ENCODE data around the gene TMEM221. TPM values are rescaled to one million over a fixed set of nuclear protein-coding genes. Genes with fewer than 3 reads are reported as not detected.
A peak's percentile ranks its signal among the peaks of the same experiment; 100 is the strongest.

Gene TMEM221
- total RNA-seq, 2 experiments from 2014 or later, result not detected

DNA sequence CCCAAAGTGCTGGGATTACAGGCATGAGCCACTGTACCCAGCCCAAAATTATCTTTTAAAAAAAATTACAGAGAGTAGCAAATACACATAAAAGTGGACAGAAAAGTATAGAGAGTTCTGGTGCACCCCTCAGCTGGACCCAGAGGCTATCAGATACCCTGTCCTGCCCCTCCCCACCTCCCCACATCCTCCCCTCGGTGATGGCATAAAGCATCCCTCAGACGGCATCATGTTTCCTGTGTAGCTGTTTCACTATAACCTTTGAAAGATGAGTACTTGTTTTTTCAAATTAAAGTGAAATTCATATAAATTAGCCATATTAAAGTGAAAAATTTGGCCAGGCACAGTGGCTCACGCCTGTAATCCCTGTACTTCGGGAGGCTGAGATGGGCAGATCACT is 41.9 kb upstream of the TMEM221 start:
- ChIA-PET CTCF (interaction anchor here (1.2 kb wide), 1 partner anchor 369 kb away, joined by 3 read pairs; no protein-coding TSS in a partner anchor), POLR2A (no interaction called here)
- H3K27ac ChIP-seq (ENCODE audit: low read depth in 1 of 2, low read length in 2 of 2), result no peak overlapping the region
- Mint-ChIP-seq H3K27me3 (no peaks in the 10 kb centered on the region), H3K4me1 (ENCODE audit: low read depth) (peaks cover 11% of the 10 kb centered on the region), H3K36me3 (ENCODE audit: low read depth) (no peaks in the 10 kb centered on the region), H3K27ac (no peak overlapping the region), H3K9me3 (no peaks in the 10 kb centered on the region), H3K4me3 (no peak overlapping the region)
- H3K36me3 ChIP-seq (ENCODE audit: insufficient read depth, low read length), result no peaks in the 10 kb centered on the region
- no peaks in the 10 kb centered on the region for H3K27me3 ChIP-seq (ENCODE audit: control insufficient read depth in 1 of 2, insufficient read depth in 2 of 2, low read length in 2 of 2)
- H3K4me3 ChIP-seq (ENCODE audit: low read length), result no peak overlapping the region
- TF ChIP-seq, protein P1, sequence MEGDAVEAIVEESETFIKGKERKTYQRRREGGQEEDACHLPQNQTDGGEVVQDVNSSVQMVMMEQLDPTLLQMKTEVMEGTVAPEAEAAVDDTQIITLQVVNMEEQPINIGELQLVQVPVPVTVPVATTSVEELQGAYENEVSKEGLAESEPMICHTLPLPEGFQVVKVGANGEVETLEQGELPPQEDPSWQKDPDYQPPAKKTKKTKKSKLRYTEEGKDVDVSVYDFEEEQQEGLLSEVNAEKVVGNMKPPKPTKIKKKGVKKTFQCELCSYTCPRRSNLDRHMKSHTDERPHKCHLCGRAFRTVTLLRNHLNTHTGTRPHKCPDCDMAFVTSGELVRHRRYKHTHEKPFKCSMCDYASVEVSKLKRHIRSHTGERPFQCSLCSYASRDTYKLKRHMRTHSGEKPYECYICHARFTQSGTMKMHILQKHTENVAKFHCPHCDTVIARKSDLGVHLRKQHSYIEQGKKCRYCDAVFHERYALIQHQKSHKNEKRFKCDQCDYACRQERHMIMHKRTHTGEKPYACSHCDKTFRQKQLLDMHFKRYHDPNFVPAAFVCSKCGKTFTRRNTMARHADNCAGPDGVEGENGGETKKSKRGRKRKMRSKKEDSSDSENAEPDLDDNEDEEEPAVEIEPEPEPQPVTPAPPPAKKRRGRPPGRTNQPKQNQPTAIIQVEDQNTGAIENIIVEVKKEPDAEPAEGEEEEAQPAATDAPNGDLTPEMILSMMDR (IDR thresholded peaks at IDR 0.05), result no peak
- ATAC-seq (ENCODE audit: poor library complexity), result peak; percentile 61
- no peaks in the 10 kb centered on the region for H3K9me3 ChIP-seq (ENCODE audit: control insufficient read depth in 1 of 2, insufficient read depth in 1 of 2, low read length in 2 of 2)
- DNase-seq, result peak in 9 of 14 experiments; percentile 24 to 82 (median 49)
- intact Hi-C loops (cut with DNase I, micrococcal nuclease), result loop anchor here in 1 of 2 experiments (10.0 kb wide), 1 partner anchor 64 kb away; the partner anchor contains the start of gene COLGALT1
- H3K4me1 ChIP-seq (ENCODE audit: insufficient read depth, low read length), result peaks cover 38% of the 10 kb centered on the region

DNA sequence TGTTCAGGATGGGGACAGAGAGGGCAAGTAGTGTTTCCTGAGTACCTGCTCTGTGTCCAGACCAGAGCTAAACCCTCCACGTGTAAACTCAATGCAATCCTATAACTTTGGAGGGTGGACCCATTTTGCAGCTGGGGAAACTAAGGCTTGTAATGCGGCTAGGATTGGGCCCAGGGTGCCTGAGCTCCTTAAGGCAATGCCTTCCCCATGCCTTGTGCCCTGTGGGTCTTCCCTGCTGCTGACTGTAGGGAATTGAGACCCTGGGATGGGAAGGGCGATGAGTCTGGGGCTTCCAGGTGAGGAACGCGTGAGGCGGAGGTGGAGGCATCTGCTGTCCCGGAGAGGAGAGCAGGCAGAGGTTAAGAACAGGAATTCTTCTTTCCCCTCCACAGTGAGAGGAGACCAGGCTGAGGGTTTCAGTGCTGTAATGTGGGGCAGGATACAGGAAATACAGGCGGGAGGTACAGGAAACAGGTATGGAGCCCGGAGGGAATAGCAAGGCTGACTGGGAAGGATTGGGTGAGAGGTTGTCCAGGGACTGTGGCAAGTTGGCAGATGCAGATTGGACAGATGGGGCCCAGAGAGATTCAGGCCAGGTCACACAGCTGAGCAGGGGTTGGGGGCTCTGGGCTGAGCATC is 41.0 kb upstream of the TMEM221 start:
- POLR2A ChIA-PET, result interaction anchor here (0.6 kb wide), 2 partner anchors 22 to 136 kb away, joined by 3 read pairs; partner anchors contain the start of gene PGLS
- Mint-ChIP-seq H3K9me3 (no peaks in the 10 kb centered on the region), H3K27me3 (no peaks in the 10 kb centered on the region), H3K27ac (no peak overlapping the region), H3K36me3 (ENCODE audit: low read depth) (no peaks in the 10 kb centered on the region), H3K4me3 (no peak overlapping the region), H3K4me1 (ENCODE audit: low read depth) (peaks cover 11% of the 10 kb centered on the region)
- CTCF ChIA-PET, result interaction anchor here (0.9 to 1.2 kb wide), 2 partner anchors 23 to 370 kb away, joined by 3 read pairs; no protein-coding TSS in a partner anchor
- no peak for DNase-seq
- no peaks in the 10 kb centered on the region for H3K9me3 ChIP-seq (ENCODE audit: control insufficient read depth in 1 of 2, insufficient read depth in 1 of 2, low read length in 2 of 2)
- H3K27me3 ChIP-seq (ENCODE audit: control insufficient read depth in 1 of 2, insufficient read depth in 2 of 2, low read length in 2 of 2), result no peaks in the 10 kb centered on the region
- TF ChIP-seq, protein P1 (IDR thresholded peaks at IDR 0.05), result no peak
- no peak overlapping the region for H3K4me3 ChIP-seq (ENCODE audit: low read length)
- peaks cover 38% of the 10 kb centered on the region for H3K4me1 ChIP-seq (ENCODE audit: insufficient read depth, low read length)
- H3K27ac ChIP-seq (ENCODE audit: low read depth in 1 of 2, low read length in 2 of 2), result peak overlapping the region in 1 of 2 donors; percentile 35
- ATAC-seq (ENCODE audit: poor library complexity), result no peak
- intact Hi-C loops (cut with DNase I, micrococcal nuclease), result loop anchor here in 1 of 2 experiments (10.0 kb wide), 1 partner anchor 65 kb away; the partner anchor contains the start of gene COLGALT1
- no peaks in the 10 kb centered on the region for H3K36me3 ChIP-seq (ENCODE audit: insufficient read depth, low read length)

DNA sequence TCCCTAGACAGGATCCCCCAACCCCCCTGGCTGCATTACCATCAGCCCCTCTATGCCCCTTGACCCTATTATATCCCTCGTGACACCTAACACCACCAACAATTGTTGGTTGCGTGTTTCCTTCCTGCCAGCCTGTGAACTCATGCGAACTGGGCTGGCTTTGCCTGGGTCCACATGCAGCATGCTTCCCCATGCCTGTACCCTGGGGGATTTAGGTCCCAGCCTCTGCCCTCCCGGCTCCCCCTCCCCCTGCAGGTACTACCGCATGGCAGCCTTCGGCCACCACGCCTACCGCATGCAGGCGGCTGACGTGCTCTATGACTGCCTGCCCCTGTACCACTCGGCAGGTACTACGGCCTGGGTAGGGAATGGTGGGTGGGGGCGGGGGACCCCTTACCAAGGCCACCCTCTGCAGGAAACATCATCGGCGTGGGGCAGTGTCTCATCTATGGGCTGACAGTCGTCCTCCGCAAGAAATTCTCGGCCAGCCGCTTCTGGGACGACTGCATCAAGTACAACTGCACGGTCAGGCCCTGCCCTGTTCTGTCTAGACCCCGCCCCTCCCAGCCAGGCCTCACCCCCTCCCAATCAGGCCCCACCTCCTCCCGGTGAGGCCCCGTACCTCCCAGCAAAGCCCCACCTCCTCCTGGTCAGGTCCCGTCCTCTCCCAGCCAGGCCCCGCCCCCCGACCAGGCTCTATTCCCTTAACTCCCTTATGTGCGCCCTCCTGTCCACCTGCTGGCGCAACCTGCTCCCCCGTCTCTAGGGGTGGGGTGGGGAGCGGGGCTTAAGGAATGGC is 40.3 kb upstream of the TMEM221 start:
- peak in 13 of 14 experiments; percentile 45 to 88 (median 71) for DNase-seq
- Histone ChIP-seq H3K9me3 (ENCODE audit: control insufficient read depth in 1 of 2, insufficient read depth in 1 of 2, low read length in 2 of 2) (no peaks in the 10 kb centered on the region), H3K36me3 (ENCODE audit: insufficient read depth, low read length) (no peaks in the 10 kb centered on the region), H3K27ac (ENCODE audit: low read depth in 1 of 2, low read length in 2 of 2) (peak overlapping the region in 1 of 2 donors; percentile 55), H3K4me3 (ENCODE audit: low read length) (peak overlapping the region; percentile 43), H3K27me3 (ENCODE audit: control insufficient read depth in 1 of 2, insufficient read depth in 2 of 2, low read length in 2 of 2) (no peaks in the 10 kb centered on the region), H3K4me1 (ENCODE audit: insufficient read depth, low read length) (peaks cover 38% of the 10 kb centered on the region)
- TF ChIP-seq, protein P1 (IDR thresholded peaks at IDR 0.05), result no peak
- ChIA-PET CTCF (interaction anchor here (0.9 kb wide), 1 partner anchor 22 kb away, joined by 3 read pairs; no protein-coding TSS in a partner anchor), POLR2A (no interaction called here)
- Mint-ChIP-seq H3K36me3 (ENCODE audit: low read depth) (no peaks in the 10 kb centered on the region), H3K4me3 (no peak overlapping the region), H3K4me1 (ENCODE audit: low read depth) (peaks cover 11% of the 10 kb centered on the region), H3K9me3 (no peaks in the 10 kb centered on the region), H3K27me3 (no peaks in the 10 kb centered on the region), H3K27ac (no peak overlapping the region)
- intact Hi-C loops (cut with DNase I, micrococcal nuclease), result no loop called here
- no peak for ATAC-seq (ENCODE audit: poor library complexity)

Measured in CD4-positive, alpha-beta T cell (primary cell).